Mammary epithelial cell (primary cell): ENCODE data around the gene FOXP2.

ENCODE experiments used
- CTCF ChIP-seq, 2 donors: IDR thresholded peaks in 1 of 2; conservative IDR thresholded peaks in 1 of 2; 2 replicates each; pipeline ENCODE4 v1.5.1; 2011 to 2012; ENCODE audit warnings: inconsistent platforms in 2 of 2, low read length in 2 of 2, mild to moderate bottlenecking in 2 of 2, control low read depth in 1 of 2, low read depth in 1 of 2; ENCODE audit not compliant: insufficient read depth in 1 of 2; ENCODE audit errors: extremely low read depth in 1 of 2
- EZH2 ChIP-seq: IDR thresholded peaks from 2 replicates; pipeline ENCODE4 v1.6.1; 2012; ENCODE audit warnings: low read length, inconsistent platforms, borderline replicate concordance

GRCh38 chr7:114631249-114631822 lies 216.7 kb downstream of the FOXP2 start:
- TF ChIP-seq CTCF (conservative IDR thresholded peaks at IDR 0.05 in 1 of 2, IDR thresholded peaks at IDR 0.05 in 1 of 2; ENCODE audit: extremely low read depth in 1 of 2, insufficient read depth in 1 of 2, low read depth in 1 of 2, low read length in 2 of 2) (no peak), EZH2 (no peak)
